Measurements from ENCODE around the gene ARHGAP6.

Gene ARHGAP6

GRCh38 chrX:11464836-11465463 lies 200.8 kb downstream of the ARHGAP6 start:
- DNase-seq (ENCODE audit: low read depth in 2 of 2) = no peak

DNA sequence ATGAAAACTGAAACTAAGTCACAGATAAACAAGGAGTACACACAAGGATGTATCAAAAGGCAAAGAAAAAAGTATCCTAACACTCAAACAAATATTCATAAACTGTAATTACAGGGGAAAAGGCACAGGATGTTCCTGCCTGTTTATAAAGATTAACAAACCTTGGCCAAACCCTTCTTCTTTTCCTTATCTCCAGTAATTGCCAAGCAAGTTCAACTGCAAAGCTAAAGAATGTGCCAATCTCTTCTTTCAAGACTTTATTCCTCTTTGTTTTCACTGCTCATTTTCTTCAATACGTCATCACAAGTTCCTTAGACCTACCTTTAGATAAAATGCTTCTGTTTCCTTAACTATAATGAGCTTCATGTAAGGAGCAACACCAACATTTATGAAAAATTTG lies 201.3 kb downstream of the ARHGAP6 start:
- DNase-seq (ENCODE audit: low read depth in 2 of 2) = no peak

DNA sequence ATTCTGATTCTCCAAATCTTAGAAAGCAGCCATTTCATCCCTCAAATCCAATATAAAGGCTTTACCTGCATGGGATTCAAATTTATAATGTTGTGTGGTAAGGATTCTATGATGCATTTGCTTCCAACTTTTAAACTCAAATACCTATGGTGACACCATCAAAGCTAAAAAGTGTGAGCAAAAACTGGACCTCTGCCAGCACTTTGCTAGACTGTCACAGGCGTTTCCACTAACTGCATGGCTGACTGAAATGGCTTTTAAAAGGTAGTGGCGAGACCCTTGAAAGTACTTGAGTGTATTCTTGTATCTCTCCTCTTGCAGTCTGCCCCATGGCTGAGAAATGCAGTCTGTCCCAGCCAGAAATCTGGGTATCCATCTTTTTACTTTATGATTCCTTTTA lies 203.1 kb downstream of the ARHGAP6 start:
- DNase-seq (ENCODE audit: low read depth in 2 of 2) = no peak

GRCh38 chrX:11462136-11462535 lies 203.6 kb downstream of the ARHGAP6 start:
- DNase-seq (ENCODE audit: low read depth in 2 of 2) = no peak

GRCh38 chrX:11461201-11462001 lies 204.3 kb downstream of the ARHGAP6 start:
- DNase-seq (ENCODE audit: low read depth in 2 of 2) = no peak

DNA sequence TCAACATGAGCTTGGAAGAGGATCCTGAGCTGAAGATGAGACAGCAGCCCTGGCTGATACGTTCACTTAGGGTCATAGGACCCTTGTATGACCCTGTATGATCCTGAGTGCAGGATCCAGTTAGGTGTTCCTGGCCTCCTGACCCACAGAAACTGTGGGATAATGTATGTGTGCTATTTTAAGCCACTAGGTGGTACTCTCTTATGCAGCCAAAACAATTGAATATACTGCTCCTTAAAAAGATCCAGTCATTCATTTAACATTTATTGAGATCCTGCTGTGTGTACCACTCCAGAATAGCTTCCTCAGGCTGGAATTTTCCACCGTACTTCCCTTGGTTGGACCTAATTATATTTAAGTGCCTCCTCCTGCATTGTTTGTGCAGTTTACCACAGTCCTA lies 205.4 kb downstream of the ARHGAP6 start:
- no peak for DNase-seq (ENCODE audit: low read depth in 2 of 2)

GRCh38 chrX:11458170-11458569 lies 207.6 kb downstream of the ARHGAP6 start:
- DNase-seq (ENCODE audit: low read depth in 2 of 2) = no peak

- no peak for DNase-seq (ENCODE audit: low read depth in 2 of 2)
Measured at GRCh38 chrX:11451151-11451550, 214.6 kb downstream of the ARHGAP6 start.

DNA sequence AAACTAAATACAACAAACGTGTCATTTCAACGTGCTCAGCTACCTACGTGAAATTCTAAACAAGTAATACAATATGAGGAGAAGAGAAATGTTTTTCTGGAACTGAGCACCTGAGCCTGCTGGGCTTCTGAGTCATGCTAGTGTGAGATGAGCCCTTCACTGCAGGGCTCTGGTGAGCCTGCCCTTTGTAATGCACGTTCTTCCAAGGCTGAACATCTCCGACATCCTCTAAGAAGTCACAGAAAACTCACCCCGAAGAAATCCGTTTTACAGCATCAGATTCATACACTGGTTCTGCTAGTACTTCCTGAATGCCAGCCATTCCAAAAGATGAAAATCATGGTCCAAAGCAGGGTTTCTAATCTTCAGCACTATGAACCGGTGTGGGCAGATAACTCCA lies 215.4 kb downstream of the ARHGAP6 start:
- no peak for DNase-seq (ENCODE audit: low read depth in 2 of 2)

DNA sequence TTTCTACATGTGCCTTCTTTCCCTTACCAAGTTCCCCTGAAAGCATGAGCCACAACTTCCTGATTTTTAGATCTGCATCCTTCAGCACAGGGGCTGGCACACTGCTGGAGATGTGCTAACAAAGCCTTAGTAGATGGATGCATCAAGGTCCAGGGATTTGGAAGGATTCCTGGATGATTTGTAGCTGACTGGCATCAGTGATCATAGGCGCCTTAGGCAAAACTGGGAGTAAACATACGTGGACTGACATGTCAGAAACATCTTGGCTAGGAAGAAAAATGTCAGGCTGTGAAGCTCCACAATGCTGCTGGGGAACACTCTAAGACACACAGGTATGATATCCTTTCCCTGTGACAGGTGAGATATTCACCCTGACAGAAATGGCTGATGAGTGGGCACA lies 216.1 kb downstream of the ARHGAP6 start:
- DNase-seq (ENCODE audit: low read depth in 2 of 2) = no peak

DNA sequence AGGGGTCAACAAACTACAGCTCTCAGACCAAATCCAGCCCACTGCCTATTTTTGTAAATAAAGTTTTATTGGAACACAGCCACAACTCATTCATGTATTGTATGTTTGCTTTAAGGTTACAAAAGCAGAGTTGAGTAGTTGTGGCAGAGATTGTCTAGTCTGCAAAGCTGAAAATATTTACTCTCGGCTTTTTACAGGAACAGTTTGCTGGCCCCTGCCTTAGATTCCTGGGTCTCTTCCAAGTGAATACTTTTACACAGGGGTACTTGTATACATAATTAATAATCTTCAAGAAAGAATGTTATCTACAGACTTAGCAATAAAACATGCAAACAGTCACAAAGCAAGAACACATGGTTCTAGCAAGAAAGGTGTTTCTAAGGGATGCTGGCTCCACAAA lies 218.3 kb downstream of the ARHGAP6 start:
- DNase-seq (ENCODE audit: low read depth in 2 of 2) = no peak

- no peak for DNase-seq (ENCODE audit: low read depth in 2 of 2)
Measured at GRCh38 chrX:11446949-11447348, 218.8 kb downstream of the ARHGAP6 start.

DNA sequence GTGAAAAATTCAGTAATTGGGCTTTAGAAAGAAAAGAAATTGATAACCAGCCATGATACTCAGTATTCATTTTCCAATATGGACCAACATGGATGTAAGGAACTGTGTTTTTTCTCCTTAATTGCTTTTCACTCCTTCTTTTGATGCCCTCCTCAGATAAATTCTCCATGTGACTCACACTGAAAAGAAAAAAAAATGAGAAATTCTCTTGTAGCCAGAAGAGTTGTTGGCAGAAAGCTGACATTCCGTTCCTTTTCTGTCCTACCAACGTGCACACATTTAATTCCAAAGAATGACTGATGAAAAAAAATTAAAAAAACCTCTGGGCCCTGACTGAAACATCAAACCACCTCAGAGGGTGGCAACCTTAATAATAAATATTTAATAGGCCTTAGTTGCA lies 219.4 kb downstream of the ARHGAP6 start:
- no peak for DNase-seq (ENCODE audit: low read depth in 2 of 2)

DNA sequence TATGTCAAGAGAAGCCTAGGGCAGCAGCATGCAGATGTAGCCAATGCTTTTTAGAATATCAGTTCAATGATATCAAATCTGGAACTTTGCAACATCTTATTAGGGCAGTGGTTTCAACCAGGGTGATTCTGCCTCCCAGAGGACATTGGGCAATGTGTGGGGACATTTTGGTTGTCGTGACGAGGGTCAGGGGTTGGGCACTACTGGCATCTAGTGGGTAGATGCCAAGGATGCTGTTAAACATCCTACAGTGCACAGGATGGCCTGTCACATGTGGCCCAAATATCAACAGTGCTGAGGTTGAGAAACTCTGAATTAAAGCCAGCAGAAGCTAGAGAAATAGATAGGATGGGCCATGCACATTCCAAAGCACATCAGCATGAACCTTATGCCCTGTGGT lies 220.2 kb downstream of the ARHGAP6 start:
- DNase-seq (ENCODE audit: low read depth in 2 of 2) = no peak

- no peak for DNase-seq (ENCODE audit: low read depth in 2 of 2)
Measured at GRCh38 chrX:11444052-11444451, 221.7 kb downstream of the ARHGAP6 start.

DNA sequence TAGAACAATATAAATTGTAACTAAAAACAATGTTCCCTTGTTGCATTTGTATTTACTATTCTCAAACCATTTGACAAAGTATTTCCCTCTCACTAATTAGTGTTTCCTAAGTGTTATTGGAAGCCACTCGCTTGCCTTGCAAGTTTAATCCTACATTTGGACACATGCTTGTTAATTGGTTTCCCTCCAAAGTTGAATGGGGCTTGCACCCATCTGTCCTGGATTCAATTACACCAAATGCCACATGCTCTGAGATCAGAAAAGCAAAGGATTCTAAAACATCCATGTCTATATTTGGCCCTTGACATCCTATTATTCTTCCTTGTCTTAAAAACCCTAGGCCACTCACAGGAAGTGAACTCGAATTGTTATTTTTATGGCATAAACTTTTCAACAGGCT lies 225.9 kb downstream of the ARHGAP6 start:
- DNase-seq (ENCODE audit: low read depth in 2 of 2) = no peak

GRCh38 chrX:11438767-11439166 lies 227.0 kb downstream of the ARHGAP6 start:
- no peak for DNase-seq (ENCODE audit: low read depth in 2 of 2)

DNA sequence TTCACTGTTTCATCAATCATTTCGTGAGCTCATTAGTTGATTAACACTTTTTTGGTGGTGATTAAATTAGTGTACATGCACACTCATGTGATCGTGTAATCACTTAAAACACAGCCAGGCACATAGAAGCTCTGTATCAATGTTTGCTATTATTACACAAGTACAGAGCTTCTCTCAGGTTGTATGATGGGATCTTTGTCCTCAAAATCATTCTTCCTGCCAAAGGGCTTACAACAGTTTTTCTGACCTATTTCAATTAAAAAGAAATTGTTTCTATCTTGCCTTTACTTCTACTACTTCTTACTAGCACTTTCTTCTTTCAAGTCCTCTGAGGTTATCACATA lies 227.4 kb downstream of the ARHGAP6 start:
- no peak for DNase-seq (ENCODE audit: low read depth in 2 of 2)

- DNase-seq (ENCODE audit: low read depth in 2 of 2) = no peak
Measured at GRCh38 chrX:11437642-11438379, 227.9 kb downstream of the ARHGAP6 start.

DNA sequence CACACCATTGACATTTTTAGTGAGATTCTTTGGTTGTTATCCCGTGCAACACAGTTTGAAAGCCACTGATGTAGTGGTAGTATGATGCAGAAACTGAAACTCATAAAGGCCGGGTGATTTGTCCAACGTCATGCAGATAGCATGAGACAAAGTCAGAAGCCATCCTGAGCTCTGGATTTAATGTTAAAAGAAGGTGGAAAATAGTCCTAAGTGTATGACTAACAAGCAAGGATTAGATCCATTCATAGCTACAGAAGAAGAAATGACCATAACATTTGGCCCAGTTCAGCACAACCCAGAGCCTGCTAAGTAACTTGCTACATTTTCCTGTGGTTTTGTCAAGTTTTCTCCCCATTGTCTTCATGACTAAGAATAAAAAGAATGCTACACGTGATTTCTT lies 230.2 kb downstream of the ARHGAP6 start:
- no peak for DNase-seq (ENCODE audit: low read depth in 2 of 2)

- DNase-seq (ENCODE audit: low read depth in 2 of 2) = no peak
Measured at GRCh38 chrX:11434607-11435006, 231.1 kb downstream of the ARHGAP6 start.

DNA sequence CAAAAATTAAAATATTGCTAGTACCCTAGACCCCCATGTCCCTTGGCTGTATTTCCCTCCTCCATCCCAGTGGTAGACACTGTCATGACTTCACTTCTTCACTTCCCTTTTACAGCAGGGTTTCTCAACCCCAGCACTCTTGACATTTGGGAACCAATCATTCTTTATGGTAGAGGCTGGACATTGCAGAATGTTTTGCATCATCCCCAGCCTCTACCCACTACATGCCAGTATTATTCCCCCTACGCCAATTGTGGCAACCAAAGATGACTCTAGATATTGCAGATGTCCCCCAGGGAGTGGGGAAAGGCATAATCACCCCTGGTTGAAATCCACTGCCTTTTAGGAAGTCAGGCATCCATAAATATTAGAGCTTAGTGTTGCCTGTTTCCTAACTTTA lies 233.9 kb downstream of the ARHGAP6 start:
- DNase-seq (ENCODE audit: low read depth in 2 of 2) = no peak

- no peak for DNase-seq (ENCODE audit: low read depth in 2 of 2)
Measured at GRCh38 chrX:11430271-11430670, 235.4 kb downstream of the ARHGAP6 start.
